Activated B cell treated with CpG ODN at 0.5 μM for 24 hours (primary cell): ENCODE results near the gene SLC17A4. TPM values are rescaled to one million over a fixed set of nuclear protein-coding genes. Genes with fewer than 3 reads are reported as not detected.

Source experiments
- ATAC-seq: fragments of 200-7000 bp; cut with Tn5 transposase; one replicate; pipeline ENCODE4 v1.10.0; 2021; ENCODE audit warnings: low read depth, mild to moderate bottlenecking, moderate library complexity
- CTCF ChIA-PET: fragments of 350-600 bp; sonication (Branson Sonifier 250); formaldehyde crosslinking; loops from one replicate; lab custom pipeline; 2021; ENCODE audit warnings: antibody characterized with exemption; lab: Charles Lee
- POLR2A ChIA-PET: fragments of 350-600 bp; sonication (Branson Sonifier 250); formaldehyde crosslinking; loops from one replicate; lab custom pipeline; 2021; ENCODE audit warnings: antibody characterized with exemption; lab: Charles Lee
- DNase-seq: peaks from one replicate; pipeline ENCODE4 v3.0.0; 2022
- H3K27ac Mint-ChIP-seq: one replicate; pipeline ENCODE4 v1.8.0; 2020; ENCODE audit warnings: mixed read lengths
- H3K27me3 Mint-ChIP-seq: one replicate; pipeline ENCODE4 v1.8.0; 2021; ENCODE audit warnings: mixed read lengths
- H3K36me3 Mint-ChIP-seq: one replicate; pipeline ENCODE4 v1.8.0; 2021; ENCODE audit warnings: low read depth, mixed read lengths
- H3K4me1 Mint-ChIP-seq: one replicate; pipeline ENCODE4 v1.8.0; 2021; ENCODE audit warnings: mixed read lengths
- H3K4me3 Mint-ChIP-seq: one replicate; pipeline ENCODE4 v1.8.0; 2020; ENCODE audit warnings: mild to moderate bottlenecking, mixed read lengths
- H3K9me3 Mint-ChIP-seq: one replicate; pipeline ENCODE4 v1.8.0; 2020; ENCODE audit warnings: mixed read lengths
- intact Hi-C: fragments of 100-400 bp; cut with micrococcal nuclease; formaldehyde crosslinking; loops from one replicate; pipeline ENCODE4 v1.15.1; 2024
- total RNA-seq: library from RNA; stranded (reverse); gene quantifications from 2 replicates; pipeline ENCODE4 v1.2.3, GENCODE V29; 2022
- TF ChIP-seq, protein P1 (sequence below): fragments of 200-600 bp; IDR thresholded peaks from one replicate; pipeline ENCODE4 v1.8.0; 2022; ENCODE audit warnings: antibody characterized with exemption, mild to moderate bottlenecking

The SLC17A4 gene
- total RNA-seq, 1 donor from 2014 or later: not detected

DNA sequence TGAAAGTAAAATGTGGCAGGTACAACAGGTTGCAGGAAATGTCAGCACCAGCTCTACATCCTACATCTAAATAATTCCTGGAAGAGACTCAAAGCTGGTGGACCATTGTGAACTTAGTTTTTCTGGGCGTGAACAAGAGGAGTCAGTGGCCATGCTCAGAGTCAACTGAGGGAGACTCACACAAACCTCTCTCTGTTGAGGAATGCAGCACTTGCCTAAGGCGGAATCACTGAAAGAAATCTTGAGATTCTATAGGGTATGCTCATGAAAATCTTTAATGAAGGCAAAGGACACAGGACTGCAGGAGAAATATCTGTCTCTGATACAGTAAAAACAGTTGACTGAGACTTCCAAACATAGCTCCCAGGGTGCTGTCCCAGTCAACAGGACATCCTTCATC, 22.5 kb downstream of the SLC17A4 start:
- intact Hi-C loops: no loop called here
- DNase-seq (no peak), ATAC-seq (no peak)
- H3K9me3 Mint-ChIP-seq: no peaks in the 10 kb centered on the region
- no peaks in the 10 kb centered on the region for H3K36me3 Mint-ChIP-seq
- CTCF ChIA-PET: no interaction called here
- H3K27ac Mint-ChIP-seq: no peak overlapping the region
- TF ChIP-seq, protein P1, sequence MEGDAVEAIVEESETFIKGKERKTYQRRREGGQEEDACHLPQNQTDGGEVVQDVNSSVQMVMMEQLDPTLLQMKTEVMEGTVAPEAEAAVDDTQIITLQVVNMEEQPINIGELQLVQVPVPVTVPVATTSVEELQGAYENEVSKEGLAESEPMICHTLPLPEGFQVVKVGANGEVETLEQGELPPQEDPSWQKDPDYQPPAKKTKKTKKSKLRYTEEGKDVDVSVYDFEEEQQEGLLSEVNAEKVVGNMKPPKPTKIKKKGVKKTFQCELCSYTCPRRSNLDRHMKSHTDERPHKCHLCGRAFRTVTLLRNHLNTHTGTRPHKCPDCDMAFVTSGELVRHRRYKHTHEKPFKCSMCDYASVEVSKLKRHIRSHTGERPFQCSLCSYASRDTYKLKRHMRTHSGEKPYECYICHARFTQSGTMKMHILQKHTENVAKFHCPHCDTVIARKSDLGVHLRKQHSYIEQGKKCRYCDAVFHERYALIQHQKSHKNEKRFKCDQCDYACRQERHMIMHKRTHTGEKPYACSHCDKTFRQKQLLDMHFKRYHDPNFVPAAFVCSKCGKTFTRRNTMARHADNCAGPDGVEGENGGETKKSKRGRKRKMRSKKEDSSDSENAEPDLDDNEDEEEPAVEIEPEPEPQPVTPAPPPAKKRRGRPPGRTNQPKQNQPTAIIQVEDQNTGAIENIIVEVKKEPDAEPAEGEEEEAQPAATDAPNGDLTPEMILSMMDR: no peak
- no peaks in the 10 kb centered on the region for H3K4me1 Mint-ChIP-seq
- POLR2A ChIA-PET: no interaction called here
- peaks cover 20% of the 10 kb centered on the region for H3K27me3 Mint-ChIP-seq
- H3K4me3 Mint-ChIP-seq: no peak overlapping the region

DNA sequence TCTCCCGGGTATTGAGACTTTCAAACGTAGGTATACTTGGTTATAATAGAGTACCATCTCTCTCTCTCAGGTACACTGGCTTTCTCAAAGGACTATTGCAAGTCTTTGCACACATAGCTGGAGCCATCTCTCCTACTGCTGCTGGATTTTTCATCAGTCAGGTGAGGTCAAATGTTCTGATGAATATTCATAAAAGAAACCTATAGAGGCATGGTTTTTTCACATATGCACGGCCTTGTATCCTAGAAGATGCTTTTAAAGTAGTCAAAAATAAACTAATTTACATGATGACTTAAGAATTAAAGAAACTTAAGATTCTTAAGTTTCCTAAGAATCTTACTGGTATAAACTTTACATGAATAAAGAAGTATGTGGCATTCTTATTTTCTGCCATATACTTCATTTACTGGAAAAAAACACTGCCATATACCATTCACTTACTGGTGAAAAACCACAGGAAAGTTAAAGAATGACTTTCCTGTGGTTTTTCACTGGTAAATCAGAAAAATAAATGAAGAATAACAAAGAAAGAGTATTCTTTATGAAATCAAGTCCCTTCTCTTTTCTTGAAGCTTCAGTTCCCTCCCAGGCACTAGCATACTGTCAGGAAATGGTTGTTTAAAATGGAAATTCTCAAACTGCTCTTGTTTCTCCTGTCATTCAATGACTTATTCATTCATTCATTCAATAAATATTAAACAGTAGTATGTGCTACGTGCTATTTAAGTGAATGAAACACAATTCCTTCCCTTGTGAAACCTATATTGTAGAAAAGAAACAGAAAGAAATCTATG, 23.5 kb downstream of the SLC17A4 start:
- Mint-ChIP-seq H3K27ac (no peak overlapping the region), H3K9me3 (no peaks in the 10 kb centered on the region), H3K36me3 (no peaks in the 10 kb centered on the region), H3K27me3 (peaks cover 20% of the 10 kb centered on the region), H3K4me1 (no peaks in the 10 kb centered on the region), H3K4me3 (no peak overlapping the region)
- intact Hi-C loops: no loop called here
- ChIA-PET CTCF (no interaction called here), POLR2A (no interaction called here)
- TF ChIP-seq, protein P1: no peak
- DNase-seq (no peak), ATAC-seq (no peak)

DNA sequence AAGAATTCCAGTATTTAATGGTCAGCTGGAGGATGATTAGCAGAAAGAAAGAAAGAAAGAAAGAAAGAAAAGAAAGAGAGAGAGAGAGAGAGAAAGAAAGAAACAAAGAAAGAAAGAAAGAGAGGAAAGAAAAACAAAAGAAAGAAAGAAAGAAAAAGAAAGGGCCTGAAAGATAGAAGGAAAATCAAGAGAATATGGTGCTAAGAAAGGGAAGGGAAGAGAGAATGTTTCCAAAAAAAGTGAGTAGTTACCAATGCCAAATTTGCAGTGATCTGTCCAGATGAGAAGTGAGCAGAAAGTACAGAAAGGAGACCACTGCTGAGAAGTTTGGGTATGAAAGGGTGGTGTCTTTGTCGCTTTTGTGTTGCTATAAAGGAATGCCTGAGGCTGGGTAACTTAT, 26.6 kb downstream of the SLC17A4 start:
- Mint-ChIP-seq H3K9me3 (no peaks in the 10 kb centered on the region), H3K36me3 (no peaks in the 10 kb centered on the region), H3K27ac (no peak overlapping the region), H3K4me1 (no peaks in the 10 kb centered on the region), H3K4me3 (no peak overlapping the region), H3K27me3 (peaks cover 23% of the 10 kb centered on the region)
- POLR2A ChIA-PET: no interaction called here
- CTCF ChIA-PET: no interaction called here
- no peak for ATAC-seq
- DNase-seq: no peak
- intact Hi-C loops: loop anchor here (5.0 to 10.0 kb wide), 2 partner anchors 314 to 1164 kb away; no protein-coding TSS in a partner anchor
- TF ChIP-seq, protein P1: no peak

DNA sequence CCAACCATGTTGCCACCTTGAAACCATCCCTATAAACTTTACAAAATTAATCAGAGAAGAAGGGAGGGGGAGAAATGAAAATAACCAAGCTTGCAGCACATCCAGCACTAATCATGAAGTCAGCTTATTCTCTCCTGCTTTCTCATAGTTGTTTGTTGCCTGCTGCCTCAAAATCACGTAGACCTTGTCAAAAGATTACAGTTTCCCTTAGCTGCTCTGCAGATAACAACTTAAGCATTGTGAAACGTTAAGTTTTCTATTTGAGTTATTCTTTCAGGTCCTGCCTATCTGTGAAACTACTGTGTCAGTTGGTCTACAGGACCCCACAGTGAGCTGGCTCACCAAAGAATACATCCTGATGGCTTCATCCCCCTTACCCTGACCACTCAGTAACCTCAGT, 32.9 kb downstream of the SLC17A4 start:
- no peaks in the 10 kb centered on the region for H3K9me3 Mint-ChIP-seq
- ChIA-PET POLR2A (interaction anchor here (0.6 kb wide), 1 partner anchor 193 kb away, joined by 6 read pairs; no protein-coding TSS in a partner anchor), CTCF (interaction anchor here (1.1 to 4.7 kb wide), 5 partner anchors 156 to 218 kb away, joined by 3 to 37 read pairs (median 12); partner anchors contain the start of gene TRIM38)
- peaks cover 3% of the 10 kb centered on the region for H3K27me3 Mint-ChIP-seq
- intact Hi-C loops: loop anchor here (10.0 kb wide), 1 partner anchor 307 kb away; no protein-coding TSS in a partner anchor
- DNase-seq: no peak
- no peak for ATAC-seq
- H3K4me3 Mint-ChIP-seq: no peak overlapping the region
- no peak overlapping the region for H3K27ac Mint-ChIP-seq
- TF ChIP-seq, protein P1: no peak
- H3K4me1 Mint-ChIP-seq: no peaks in the 10 kb centered on the region
- no peaks in the 10 kb centered on the region for H3K36me3 Mint-ChIP-seq

DNA sequence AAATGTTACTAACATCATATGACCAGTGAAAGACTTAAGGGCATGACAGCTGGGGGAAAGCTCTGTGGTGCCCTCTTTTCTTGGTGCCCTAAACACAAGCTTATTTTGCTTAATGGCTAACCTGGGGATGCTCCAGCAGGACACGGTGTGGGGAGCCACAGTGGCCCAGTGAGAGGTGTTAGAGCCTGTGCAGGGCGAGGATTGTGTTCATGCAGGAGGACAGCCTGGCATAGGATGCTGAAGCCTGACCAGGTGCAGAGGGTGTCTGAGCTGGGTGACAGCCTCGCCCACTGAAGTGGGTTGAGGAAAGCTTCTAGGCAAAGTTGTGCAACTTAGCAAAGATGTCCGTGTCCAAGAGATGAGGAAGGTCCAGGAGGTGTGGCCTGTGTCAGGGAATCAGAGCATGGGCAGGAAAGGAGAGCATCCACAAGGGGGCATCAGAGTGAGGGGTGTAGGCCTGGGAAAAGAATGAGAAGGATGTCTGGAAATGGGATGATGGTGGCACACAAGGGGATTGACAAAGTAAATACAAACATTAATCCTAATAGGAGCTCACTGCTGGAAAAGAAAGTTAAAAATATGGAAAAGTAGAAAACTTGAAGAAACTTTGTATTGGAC, 33.9 kb downstream of the SLC17A4 start:
- intact Hi-C loops: loop anchor here (1.0 to 10.0 kb wide), 4 partner anchors 154 to 306 kb away; no protein-coding TSS in a partner anchor
- TF ChIP-seq, protein P1: no peak
- ATAC-seq (peak; percentile 50), DNase-seq (no peak)
- Mint-ChIP-seq H3K4me3 (no peak overlapping the region), H3K36me3 (no peaks in the 10 kb centered on the region), H3K27me3 (peaks cover 3% of the 10 kb centered on the region), H3K27ac (no peak overlapping the region), H3K9me3 (no peaks in the 10 kb centered on the region), H3K4me1 (no peaks in the 10 kb centered on the region)
- ChIA-PET CTCF (interaction anchor here (0.6 to 4.7 kb wide), 11 partner anchors 60 to 1956 kb away, joined by 3 to 37 read pairs (median 3); partner anchors contain the start of gene TRIM38), POLR2A (interaction anchor here (1.2 kb wide), 1 partner anchor 204 kb away, joined by 5 read pairs; no protein-coding TSS in a partner anchor)
